Measurements from ENCODE around the gene PIAS3. TPM values are rescaled to one million over a fixed set of nuclear protein-coding genes. Genes with fewer than 3 reads are reported as not detected.

PIAS3 gene
- total RNA-seq, 1 donor from 2014 or later: 14.6 TPM

DNA sequence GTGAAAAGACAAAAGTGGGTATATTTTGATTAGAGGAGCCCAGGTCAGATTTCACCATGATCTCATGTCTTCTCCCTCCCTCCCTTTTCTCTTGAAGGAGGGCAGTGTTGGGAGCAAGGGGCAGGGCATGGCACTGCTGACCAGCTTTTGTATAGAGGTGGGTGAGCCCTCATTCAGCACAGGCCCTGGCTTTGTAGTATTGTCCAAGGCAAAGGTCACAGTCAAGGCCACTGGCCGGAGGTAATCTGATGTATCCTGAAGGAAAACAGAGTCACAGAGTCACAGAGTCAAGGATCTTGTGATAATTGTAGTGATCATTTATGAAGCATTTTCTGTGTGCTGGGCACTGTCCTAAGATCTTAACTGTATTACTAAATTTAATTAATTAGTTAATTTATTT is 39.1 kb upstream of the PIAS3 start:
- Histone ChIP-seq H3K9me3 (replicated peaks) (no peaks in the 10 kb centered on the region), H3K36me3 (no peaks in the 10 kb centered on the region), H3K4me1 (peaks cover 4% of the 10 kb centered on the region), H3K4me3 (no peak overlapping the region), H3K27ac (replicated peaks) (no peak overlapping the region), H3K27me3 (ENCODE audit: low read depth) (no peaks in the 10 kb centered on the region)
- TF ChIP-seq, protein P1, sequence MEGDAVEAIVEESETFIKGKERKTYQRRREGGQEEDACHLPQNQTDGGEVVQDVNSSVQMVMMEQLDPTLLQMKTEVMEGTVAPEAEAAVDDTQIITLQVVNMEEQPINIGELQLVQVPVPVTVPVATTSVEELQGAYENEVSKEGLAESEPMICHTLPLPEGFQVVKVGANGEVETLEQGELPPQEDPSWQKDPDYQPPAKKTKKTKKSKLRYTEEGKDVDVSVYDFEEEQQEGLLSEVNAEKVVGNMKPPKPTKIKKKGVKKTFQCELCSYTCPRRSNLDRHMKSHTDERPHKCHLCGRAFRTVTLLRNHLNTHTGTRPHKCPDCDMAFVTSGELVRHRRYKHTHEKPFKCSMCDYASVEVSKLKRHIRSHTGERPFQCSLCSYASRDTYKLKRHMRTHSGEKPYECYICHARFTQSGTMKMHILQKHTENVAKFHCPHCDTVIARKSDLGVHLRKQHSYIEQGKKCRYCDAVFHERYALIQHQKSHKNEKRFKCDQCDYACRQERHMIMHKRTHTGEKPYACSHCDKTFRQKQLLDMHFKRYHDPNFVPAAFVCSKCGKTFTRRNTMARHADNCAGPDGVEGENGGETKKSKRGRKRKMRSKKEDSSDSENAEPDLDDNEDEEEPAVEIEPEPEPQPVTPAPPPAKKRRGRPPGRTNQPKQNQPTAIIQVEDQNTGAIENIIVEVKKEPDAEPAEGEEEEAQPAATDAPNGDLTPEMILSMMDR (IDR thresholded peaks at IDR 0.05; ENCODE audit: borderline replicate concordance): no peak
- DNase-seq: no peak
- intact Hi-C loops (cut with micrococcal nuclease): loop anchor here (10.0 kb wide), 1 partner anchor 117 kb away; no protein-coding TSS in a partner anchor

DNA sequence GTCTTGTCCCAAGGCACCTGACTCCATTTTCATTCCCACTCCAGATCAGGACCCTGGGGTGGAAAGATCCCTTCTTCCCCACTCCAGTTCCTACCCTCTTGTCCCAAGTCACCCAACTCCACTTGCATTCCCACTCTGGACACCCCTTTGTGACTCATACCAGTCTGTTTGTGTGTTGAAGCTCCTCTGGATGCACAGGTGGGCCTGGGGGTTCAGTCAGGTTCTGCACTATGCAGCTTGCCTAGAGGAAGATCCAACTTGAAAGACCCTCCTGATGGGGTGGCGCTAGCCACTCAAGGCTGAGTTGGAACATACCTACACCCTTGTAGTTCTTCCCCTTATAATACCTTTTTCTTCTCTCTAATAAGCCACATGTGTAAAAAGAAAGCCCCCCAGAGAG is 36.6 kb upstream of the PIAS3 start:
- Histone ChIP-seq H3K36me3 (no peaks in the 10 kb centered on the region), H3K4me1 (peaks cover 29% of the 10 kb centered on the region), H3K27me3 (ENCODE audit: low read depth) (no peaks in the 10 kb centered on the region), H3K27ac (replicated peaks) (no peak overlapping the region), H3K9me3 (replicated peaks) (no peaks in the 10 kb centered on the region), H3K4me3 (no peak overlapping the region)
- no peak for DNase-seq
- TF ChIP-seq, protein P1 (IDR thresholded peaks at IDR 0.05; ENCODE audit: borderline replicate concordance): no peak
- intact Hi-C loops (cut with micrococcal nuclease): loop anchor here (10.0 kb wide), 1 partner anchor 119 kb away; no protein-coding TSS in a partner anchor

DNA sequence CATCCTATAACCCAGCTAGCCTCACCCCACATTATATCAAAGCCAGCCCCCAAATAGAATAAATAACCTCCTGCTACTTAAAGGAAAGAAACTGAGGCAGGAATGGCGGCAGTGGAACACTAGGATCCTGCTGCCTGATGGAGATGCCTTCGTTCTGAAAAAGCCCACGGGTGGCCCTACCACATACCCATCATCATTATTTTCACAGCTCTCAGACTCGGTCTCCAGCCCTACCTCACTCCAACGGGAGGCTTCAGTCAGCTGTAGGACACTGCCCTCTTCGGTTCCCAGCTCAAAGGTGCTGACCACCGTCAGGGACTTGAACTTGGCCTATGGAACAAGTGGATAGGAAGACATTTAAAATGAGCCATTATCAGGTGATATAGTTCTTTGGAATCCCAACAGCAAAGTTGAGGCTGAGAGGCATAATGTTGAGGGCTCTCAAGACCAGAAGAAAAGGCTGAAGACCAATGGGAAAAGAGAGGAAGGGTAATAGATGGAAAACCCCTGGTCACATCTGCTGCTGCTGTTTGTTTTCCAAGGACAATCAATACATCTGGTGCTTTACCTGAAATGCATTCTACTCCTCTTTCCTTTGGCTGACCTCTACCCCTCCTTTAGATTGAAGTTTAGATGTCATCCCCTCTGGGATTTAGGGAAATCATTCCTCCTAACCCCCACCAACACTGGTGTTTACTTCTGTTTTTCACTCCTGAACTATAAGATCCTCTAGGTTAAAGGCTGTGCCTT is 34.6 kb upstream of the PIAS3 start:
- TF ChIP-seq, protein P1 (IDR thresholded peaks at IDR 0.05; ENCODE audit: borderline replicate concordance): no peak
- Histone ChIP-seq H3K4me1 (peaks cover 40% of the 10 kb centered on the region), H3K27me3 (ENCODE audit: low read depth) (no peaks in the 10 kb centered on the region), H3K4me3 (no peak overlapping the region), H3K9me3 (replicated peaks) (no peaks in the 10 kb centered on the region), H3K36me3 (no peaks in the 10 kb centered on the region), H3K27ac (replicated peaks) (peak overlapping the region; percentile 87)
- no peak for DNase-seq
- intact Hi-C loops (cut with micrococcal nuclease): loop anchor here (10.0 kb wide), 1 partner anchor 121 kb away; no protein-coding TSS in a partner anchor

DNA sequence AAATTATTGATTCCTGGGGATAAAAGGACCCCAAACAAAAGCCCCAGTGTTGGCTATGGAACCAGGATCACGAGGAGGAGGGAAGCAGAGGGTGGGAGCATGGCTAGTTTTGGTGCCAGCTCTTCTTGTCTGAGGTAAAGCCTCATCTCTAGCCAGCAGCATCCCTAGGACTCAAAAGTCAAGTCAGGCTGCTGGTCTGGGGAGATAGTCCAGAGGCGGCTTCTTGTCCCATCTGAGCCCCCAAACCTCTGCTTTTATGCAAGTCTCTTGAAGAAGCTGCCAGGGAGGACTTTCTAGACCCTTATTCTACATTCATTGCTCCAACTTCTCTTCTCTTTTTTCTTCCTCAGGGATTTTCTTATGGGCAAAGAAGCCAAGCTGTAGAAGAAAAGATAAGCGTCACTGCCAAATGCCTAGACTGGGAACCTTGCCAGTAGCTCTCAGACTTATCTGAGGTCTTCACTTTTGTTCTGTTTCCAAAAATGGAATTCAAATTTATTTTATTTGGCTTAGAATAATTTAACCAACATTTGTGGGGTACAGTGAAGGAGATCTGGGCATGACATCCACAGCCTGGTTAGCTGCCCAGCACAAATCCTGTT is 33.7 kb upstream of the PIAS3 start:
- Histone ChIP-seq H3K4me3 (peak overlapping the region; percentile 42), H3K9me3 (replicated peaks) (no peaks in the 10 kb centered on the region), H3K4me1 (peaks cover 40% of the 10 kb centered on the region), H3K27ac (replicated peaks) (peak overlapping the region; percentile 87), H3K27me3 (ENCODE audit: low read depth) (no peaks in the 10 kb centered on the region), H3K36me3 (no peaks in the 10 kb centered on the region)
- TF ChIP-seq, protein P1 (IDR thresholded peaks at IDR 0.05; ENCODE audit: borderline replicate concordance): no peak
- no peak for DNase-seq
- intact Hi-C loops (cut with micrococcal nuclease): loop anchor here (10.0 kb wide), 1 partner anchor 122 kb away; no protein-coding TSS in a partner anchor

DNA sequence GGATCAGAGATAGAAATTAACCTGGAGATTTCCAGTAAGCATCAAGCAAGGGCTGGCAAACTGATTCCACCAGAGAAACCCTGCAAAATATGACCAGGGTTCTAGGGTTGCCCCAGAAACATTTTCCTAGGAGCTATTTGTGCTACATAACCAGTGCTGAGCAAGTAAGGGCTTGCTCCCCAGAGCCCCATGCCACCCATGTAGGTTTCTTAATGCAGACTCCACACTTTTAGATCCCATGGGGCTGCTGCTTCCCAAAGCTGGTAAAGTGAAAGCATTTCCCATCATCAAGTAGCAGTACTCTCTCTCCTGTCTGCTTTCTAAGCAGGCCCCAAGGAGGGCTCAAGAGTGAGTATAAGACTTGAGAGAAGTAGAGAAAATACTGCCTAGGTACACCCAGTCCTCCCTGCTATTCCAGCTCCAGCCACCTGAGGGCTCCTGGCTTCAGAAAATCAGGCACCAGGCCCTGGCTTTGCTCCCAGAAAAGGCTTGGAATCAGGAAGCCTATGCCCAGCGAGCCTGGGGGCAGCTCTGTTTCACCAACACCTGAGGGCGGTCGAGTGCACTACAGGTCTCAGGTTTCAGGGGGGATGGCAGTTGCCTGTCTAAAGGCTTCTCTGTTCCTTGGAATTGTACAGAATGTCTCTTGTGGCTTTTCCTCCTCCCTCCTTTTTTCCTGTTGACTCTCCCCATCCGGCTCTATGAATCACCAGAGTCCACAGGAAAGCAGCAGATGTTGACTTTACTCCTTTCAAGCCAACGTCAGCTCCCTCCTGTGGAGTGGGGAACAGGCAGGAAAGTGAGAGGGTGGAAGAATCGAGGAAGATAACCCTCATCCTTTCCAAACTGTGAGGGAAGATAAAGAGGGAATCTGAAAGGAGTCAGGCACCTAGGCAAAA is 33.0 kb upstream of the PIAS3 start:
- TF ChIP-seq, protein P1 (IDR thresholded peaks at IDR 0.05; ENCODE audit: borderline replicate concordance): peak; percentile 98
- no peaks in the 10 kb centered on the region for H3K9me3 ChIP-seq (replicated peaks)
- peak; percentile 89 for DNase-seq
- peak overlapping the region; percentile 87 for H3K27ac ChIP-seq (replicated peaks)
- no peaks in the 10 kb centered on the region for H3K36me3 ChIP-seq
- peaks cover 48% of the 10 kb centered on the region for H3K4me1 ChIP-seq
- intact Hi-C loops (cut with micrococcal nuclease): loop anchor here (10.0 kb wide), 1 partner anchor 123 kb away; no protein-coding TSS in a partner anchor
- no peaks in the 10 kb centered on the region for H3K27me3 ChIP-seq (ENCODE audit: low read depth)
- H3K4me3 ChIP-seq: peak overlapping the region; percentile 42

All from left ventricle myocardium inferior (tissue), 1 donor.